Hepatocyte (in vitro differentiated cells): Measurements from ENCODE around the gene MAGI1. TPM values are rescaled to one million over a fixed set of nuclear protein-coding genes. Genes with fewer than 3 reads are reported as not detected.

Source experiments
- DNase-seq: peaks from one replicate; pipeline ENCODE4 v3.0.0-alpha.2; 2016; ENCODE audit warnings: low spot score
- H2AFZ ChIP-seq: fragments of 200-600 bp; sonication (generic); 2 replicates; pipeline ENCODE4 v1.6.0; 2016; ENCODE audit warnings: antibody characterized with exemption, mild to moderate bottlenecking
- H3K27ac ChIP-seq: fragments of 200-600 bp; sonication (generic); 2 replicates; pipeline ENCODE4 v1.5.1; 2016; ENCODE audit warnings: mild to moderate bottlenecking
- H3K27me3 ChIP-seq: fragments of 200-600 bp; sonication (generic); 2 replicates; pipeline ENCODE4 v1.6.1; 2016
- H3K36me3 ChIP-seq: fragments of 200-600 bp; sonication (generic); replicated peaks from 2 replicates; pipeline ENCODE4 v1.5.1; 2016; ENCODE audit warnings: low read depth; ENCODE audit not compliant: insufficient read depth
- H3K4me1 ChIP-seq: fragments of 200-600 bp; sonication (generic); 2 replicates; pipeline ENCODE4 v1.5.1; 2016; ENCODE audit warnings: mild to moderate bottlenecking, moderate library complexity; ENCODE audit not compliant: insufficient read depth
- H3K4me2 ChIP-seq: fragments of 200-600 bp; sonication (generic); 2 replicates; pipeline ENCODE4 v1.6.0; 2016
- H3K4me3 ChIP-seq: fragments of 200-600 bp; sonication (generic); 2 replicates; pipeline ENCODE4 v1.5.1; 2016; ENCODE audit warnings: mild to moderate bottlenecking
- H3K79me2 ChIP-seq: fragments of 200-600 bp; sonication (generic); 2 replicates; pipeline ENCODE4 v1.6.0; 2017; ENCODE audit warnings: mild to moderate bottlenecking
- H3K9me2 ChIP-seq: fragments of 200-600 bp; sonication (generic); replicated peaks from 2 replicates; pipeline ENCODE4 v1.6.0; 2017; ENCODE audit warnings: mild to moderate bottlenecking; ENCODE audit not compliant: insufficient read depth
- H3K9me3 ChIP-seq: fragments of 200-600 bp; sonication (generic); 2 replicates; pipeline ENCODE4 v1.5.1; 2016; ENCODE audit warnings: low read depth, mild to moderate bottlenecking
- H4K20me1 ChIP-seq: fragments of 200-600 bp; sonication (generic); 2 replicates; pipeline ENCODE4 v1.6.0; 2016; ENCODE audit warnings: mild to moderate bottlenecking; ENCODE audit not compliant: insufficient read depth, poor library complexity, severe bottlenecking
- EZH2 ChIP-seq: fragments of 200-600 bp; sonication (generic); IDR thresholded peaks from 2 replicates; pipeline ENCODE4 v1.6.1; 2016; ENCODE audit warnings: antibody characterized with exemption, mild to moderate bottlenecking, borderline replicate concordance
- EZH2phosphoT487 ChIP-seq: fragments of 200-600 bp; sonication (generic); IDR thresholded peaks from one replicate; pipeline ENCODE4 v1.6.1; 2018; ENCODE audit warnings: antibody characterized with exemption, mild to moderate bottlenecking, low read depth, moderate library complexity; ENCODE audit not compliant: unreplicated experiment, severe bottlenecking
- WGBS: methylation state at CpG from one replicate; pipeline ENCODE4 v1.1.6; 2016; ENCODE audit warnings: low lambda C conversion rate; ENCODE audit errors: missing lambda C conversion rate; 5-methylcytosine and 5-hydroxymethylcytosine counted together
- polyA plus RNA-seq: library from polyadenylated mRNA; unstranded; fragments of >200 nt; fragmentation: Nextera tagmentation; extraction: Ambion mirVana; gene quantifications from 2 replicates; pipeline ENCODE4 v1.2.1, GENCODE V29; 2016
- total RNA-seq: library from RNA; depleted of rRNA; stranded (reverse); fragments of >200 nt; gene quantifications from 2 replicates; pipeline ENCODE4 v1.2.3, GENCODE V29; 2014
- TF ChIP-seq, protein P1 (sequence below): fragments of 200-600 bp; sonication (generic); IDR thresholded peaks from 2 replicates; pipeline ENCODE4 v1.5.1; 2016; ENCODE audit warnings: antibody characterized with exemption, mild to moderate bottlenecking; ENCODE audit not compliant: poor library complexity

The MAGI1 gene
- total and polyA plus RNA-seq, 2 experiments from 2014 or later, result 26.2 to 43.5 TPM

GRCh38 chr3:65322910-65323309 is 715.8 kb downstream of the MAGI1 start:
- Histone ChIP-seq H3K36me3 (no peaks in the 10 kb centered on the region), H3K4me2 (no peak overlapping the region), H3K4me3 (no peak overlapping the region), H3K9me3 (no peaks in the 10 kb centered on the region), H2AFZ (no peak overlapping the region), H3K9me2 (no peaks in the 10 kb centered on the region), H4K20me1 (no peaks in the 10 kb centered on the region), H3K27me3 (no peaks in the 10 kb centered on the region), H3K79me2 (no peaks in the 10 kb centered on the region), H3K27ac (no peak overlapping the region), H3K4me1 (no peaks in the 10 kb centered on the region)
- TF ChIP-seq EZH2phosphoT487, result no peak
- DNase-seq, result no peak
- WGBS, result 93% methylated on average over 7 of the region's 7 CpGs

- Histone ChIP-seq H3K4me3 (no peak overlapping the region), H3K79me2 (no peaks in the 10 kb centered on the region), H3K36me3 (no peaks in the 10 kb centered on the region), H3K9me3 (no peaks in the 10 kb centered on the region), H3K27me3 (no peaks in the 10 kb centered on the region), H3K9me2 (no peaks in the 10 kb centered on the region), H3K4me1 (no peaks in the 10 kb centered on the region), H3K27ac (no peak overlapping the region), H2AFZ (no peak overlapping the region), H3K4me2 (no peak overlapping the region), H4K20me1 (no peaks in the 10 kb centered on the region)
- TF ChIP-seq, protein P1, sequence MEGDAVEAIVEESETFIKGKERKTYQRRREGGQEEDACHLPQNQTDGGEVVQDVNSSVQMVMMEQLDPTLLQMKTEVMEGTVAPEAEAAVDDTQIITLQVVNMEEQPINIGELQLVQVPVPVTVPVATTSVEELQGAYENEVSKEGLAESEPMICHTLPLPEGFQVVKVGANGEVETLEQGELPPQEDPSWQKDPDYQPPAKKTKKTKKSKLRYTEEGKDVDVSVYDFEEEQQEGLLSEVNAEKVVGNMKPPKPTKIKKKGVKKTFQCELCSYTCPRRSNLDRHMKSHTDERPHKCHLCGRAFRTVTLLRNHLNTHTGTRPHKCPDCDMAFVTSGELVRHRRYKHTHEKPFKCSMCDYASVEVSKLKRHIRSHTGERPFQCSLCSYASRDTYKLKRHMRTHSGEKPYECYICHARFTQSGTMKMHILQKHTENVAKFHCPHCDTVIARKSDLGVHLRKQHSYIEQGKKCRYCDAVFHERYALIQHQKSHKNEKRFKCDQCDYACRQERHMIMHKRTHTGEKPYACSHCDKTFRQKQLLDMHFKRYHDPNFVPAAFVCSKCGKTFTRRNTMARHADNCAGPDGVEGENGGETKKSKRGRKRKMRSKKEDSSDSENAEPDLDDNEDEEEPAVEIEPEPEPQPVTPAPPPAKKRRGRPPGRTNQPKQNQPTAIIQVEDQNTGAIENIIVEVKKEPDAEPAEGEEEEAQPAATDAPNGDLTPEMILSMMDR, result no peak
- TF ChIP-seq EZH2phosphoT487 (no peak), EZH2 (no peak)
- 74% methylated on average over 1 of the region's 1 CpG for WGBS
- no peak for DNase-seq
Observed at GRCh38 chr3:65318231-65318630, 720.5 kb downstream of the MAGI1 start.

- TF ChIP-seq EZH2phosphoT487 (no peak), EZH2 (no peak)
- TF ChIP-seq, protein P1, result no peak
- H3K4me3 ChIP-seq, result no peak overlapping the region
- H3K4me1 ChIP-seq, result no peaks in the 10 kb centered on the region
- H3K4me2 ChIP-seq, result no peak overlapping the region
- H2AFZ ChIP-seq, result no peak overlapping the region
- H3K9me3 ChIP-seq, result no peaks in the 10 kb centered on the region
- DNase-seq, result no peak
- no peaks in the 10 kb centered on the region for H4K20me1 ChIP-seq
- H3K9me2 ChIP-seq, result no peaks in the 10 kb centered on the region
- H3K27ac ChIP-seq, result no peak overlapping the region
- no peaks in the 10 kb centered on the region for H3K79me2 ChIP-seq
- no peaks in the 10 kb centered on the region for H3K27me3 ChIP-seq
- 72% methylated on average over 1 of the region's 1 CpG for WGBS
- no peaks in the 10 kb centered on the region for H3K36me3 ChIP-seq
Observed at GRCh38 chr3:65314916-65315315, 723.8 kb downstream of the MAGI1 start.

GRCh38 chr3:65314269-65314668 is 724.4 kb downstream of the MAGI1 start:
- H2AFZ ChIP-seq, result no peak overlapping the region
- no peaks in the 10 kb centered on the region for H3K36me3 ChIP-seq
- H3K9me3 ChIP-seq, result no peaks in the 10 kb centered on the region
- H4K20me1 ChIP-seq, result no peaks in the 10 kb centered on the region
- H3K27ac ChIP-seq, result no peak overlapping the region
- no peaks in the 10 kb centered on the region for H3K4me1 ChIP-seq
- H3K4me2 ChIP-seq, result no peak overlapping the region
- TF ChIP-seq EZH2phosphoT487 (no peak), EZH2 (no peak)
- TF ChIP-seq, protein P1, result no peak
- 55% methylated on average over 4 of the region's 4 CpGs for WGBS
- no peaks in the 10 kb centered on the region for H3K27me3 ChIP-seq
- H3K9me2 ChIP-seq, result no peaks in the 10 kb centered on the region
- DNase-seq, result no peak
- no peaks in the 10 kb centered on the region for H3K79me2 ChIP-seq
- no peak overlapping the region for H3K4me3 ChIP-seq
